RPMI8226 (cell line): ENCODE results near the gene MRAP2.

Source experiments
- DNase-seq: peaks from one replicate; pipeline ENCODE4 v3.0.0-alpha.2; 2015

MRAP2 gene, protein sequence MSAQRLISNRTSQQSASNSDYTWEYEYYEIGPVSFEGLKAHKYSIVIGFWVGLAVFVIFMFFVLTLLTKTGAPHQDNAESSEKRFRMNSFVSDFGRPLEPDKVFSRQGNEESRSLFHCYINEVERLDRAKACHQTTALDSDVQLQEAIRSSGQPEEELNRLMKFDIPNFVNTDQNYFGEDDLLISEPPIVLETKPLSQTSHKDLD

DNA sequence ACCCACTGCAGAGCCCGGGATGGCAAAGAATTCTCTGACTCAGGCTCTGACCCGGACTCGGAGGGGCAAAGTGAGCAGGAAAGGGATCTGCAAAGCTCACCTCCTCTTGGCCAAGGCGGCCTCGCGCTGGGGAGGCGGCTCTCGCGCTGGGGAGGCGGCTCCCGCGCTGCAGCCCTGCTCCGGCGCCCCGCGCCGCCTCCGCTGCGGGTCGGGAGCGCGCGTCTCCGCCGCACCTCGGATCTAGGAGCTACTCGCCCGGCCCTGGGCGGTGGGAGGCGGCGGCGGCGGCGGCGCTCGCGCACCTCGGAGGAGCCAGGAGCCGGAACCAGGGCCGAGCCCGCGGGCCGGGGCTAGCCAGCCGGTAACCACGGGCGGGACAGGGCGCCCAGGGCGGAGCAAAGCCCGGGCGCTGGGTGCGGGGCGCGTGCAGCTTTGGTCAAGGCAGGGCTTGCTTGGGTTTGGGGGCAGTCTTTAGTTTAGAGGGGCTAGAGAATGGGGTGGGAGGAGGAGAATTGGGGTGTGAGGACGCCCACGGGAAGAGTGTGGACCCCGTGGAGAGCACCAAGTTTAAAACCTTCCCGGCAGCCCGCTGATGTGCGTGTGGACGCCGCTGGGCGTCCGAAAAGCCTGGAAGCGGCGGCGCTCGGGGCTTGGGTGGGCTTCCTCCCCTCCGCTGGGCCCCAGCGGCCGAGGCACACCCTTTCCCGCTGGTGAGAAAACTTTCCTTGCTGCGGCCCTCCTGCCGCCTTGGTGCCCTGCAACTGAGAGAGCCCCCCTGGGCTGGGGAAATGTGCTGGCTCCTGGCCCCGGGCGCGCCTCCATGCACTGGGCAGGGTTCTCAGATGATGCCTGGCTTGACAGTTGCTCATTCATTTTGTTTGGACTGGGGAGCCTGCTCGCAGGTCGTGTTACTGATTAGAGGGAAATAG lies at the start of gene MRAP2:
Gene MRAP2, plus strand, starts transcription at position 250 of the 929 bp plus-strand sequence. CDS start 21,547 bp downstream, outside the sequence.
- DNase-seq: no peak

DNA sequence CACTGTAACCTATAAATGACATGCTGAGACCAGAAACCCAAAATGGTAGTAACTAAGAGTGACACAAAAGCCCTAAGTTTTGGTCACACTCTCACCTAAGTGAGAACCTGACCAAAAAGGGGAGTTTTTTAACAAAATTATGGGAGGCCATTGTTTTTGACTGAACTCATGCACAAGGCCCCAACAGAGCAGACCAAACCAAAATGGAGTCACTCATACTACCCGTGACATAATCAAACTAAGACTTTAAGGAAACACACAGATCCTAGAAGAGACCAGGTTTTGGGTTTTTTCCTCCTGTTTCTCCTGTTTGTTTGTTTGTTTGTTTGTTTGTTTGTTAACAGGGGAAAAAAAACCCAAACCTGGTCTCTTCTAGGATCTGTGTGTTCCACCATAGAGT lies 49.2 kb upstream of the MRAP2 start:
- DNase-seq: no peak

DNA sequence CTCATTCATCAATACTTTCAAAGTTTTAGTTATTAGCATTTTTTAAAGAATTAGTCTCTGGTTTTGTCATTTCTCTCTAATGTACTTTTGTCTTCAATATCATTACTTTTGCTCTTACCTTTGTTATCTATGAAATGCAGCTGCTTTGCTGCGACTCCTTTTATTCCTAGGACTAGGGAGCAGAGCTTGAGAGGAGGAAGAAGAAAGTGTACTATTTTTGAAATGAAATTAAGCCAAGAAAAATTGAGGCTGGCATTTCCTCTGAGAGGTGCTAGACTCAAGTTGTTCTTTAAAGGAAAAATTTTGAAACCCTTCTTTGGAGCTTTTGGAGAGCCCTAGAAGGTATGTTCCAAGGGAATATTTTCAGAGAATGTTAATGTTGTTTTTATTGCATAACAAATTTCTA lies 48.3 kb upstream of the MRAP2 start:
- no peak for DNase-seq

DNA sequence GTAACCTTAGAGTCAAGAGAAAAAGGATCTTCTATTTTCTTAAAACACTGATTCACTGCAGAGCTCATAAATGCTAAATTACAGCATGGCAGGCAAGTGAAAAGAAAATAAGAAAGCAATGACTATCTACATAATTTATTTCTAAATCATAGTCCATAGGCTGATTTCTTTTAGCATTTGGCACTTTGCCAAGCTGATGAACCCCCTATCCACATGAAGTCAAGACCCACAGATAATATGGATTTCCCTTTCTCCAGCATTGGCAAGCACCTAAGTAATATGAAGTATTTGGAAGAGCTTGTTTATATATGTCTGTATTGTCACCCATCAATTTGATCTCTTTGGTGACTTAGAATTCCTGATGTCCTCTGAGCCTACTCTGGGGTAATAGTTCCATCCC lies 47.9 kb upstream of the MRAP2 start:
- DNase-seq: no peak

DNA sequence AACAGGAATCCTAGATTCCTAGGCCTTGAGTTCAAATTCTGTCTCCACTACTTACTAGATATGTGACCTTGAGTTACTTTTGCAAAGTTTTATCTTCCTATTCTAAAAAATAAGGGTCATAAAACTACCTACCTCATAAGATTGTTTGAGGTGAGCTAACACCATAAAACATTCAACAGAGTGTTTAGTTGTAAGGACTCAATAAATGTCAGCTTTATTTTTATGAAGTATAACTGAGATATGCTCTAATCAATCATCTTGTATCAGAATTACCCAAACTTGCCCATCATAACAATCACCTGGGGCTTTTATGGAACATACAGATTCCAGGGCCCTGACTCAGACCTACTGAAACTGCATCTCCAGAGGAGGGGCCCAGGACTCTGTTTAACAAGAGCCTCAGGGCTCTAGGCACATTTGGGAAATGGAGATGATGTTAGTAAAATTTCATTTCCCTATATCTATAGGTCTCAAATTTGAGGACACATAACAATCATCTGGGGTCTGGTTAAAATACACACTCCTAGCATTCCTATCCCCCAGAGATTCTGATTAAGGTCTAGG lies 35.5 kb upstream of the MRAP2 start:
- DNase-seq: no peak

DNA sequence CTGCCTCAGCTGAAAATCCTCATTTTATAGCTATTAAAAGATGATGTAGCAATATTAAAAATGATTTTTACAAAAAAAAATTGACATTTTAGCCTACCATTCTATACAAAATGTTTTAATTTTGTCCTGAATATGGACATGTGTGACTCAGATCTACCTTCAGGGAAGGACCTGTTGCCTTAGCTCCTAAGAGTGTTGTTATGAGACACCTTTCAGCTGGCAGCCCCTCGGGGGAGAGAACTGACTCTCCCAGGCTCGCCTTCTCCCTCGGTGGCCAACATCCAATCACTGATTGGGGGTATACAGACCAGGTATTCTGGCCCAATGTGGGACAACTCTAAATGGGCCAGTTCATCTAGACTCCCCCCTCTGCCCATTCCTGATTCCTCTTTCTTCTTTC lies 32.5 kb upstream of the MRAP2 start:
- no peak for DNase-seq

DNA sequence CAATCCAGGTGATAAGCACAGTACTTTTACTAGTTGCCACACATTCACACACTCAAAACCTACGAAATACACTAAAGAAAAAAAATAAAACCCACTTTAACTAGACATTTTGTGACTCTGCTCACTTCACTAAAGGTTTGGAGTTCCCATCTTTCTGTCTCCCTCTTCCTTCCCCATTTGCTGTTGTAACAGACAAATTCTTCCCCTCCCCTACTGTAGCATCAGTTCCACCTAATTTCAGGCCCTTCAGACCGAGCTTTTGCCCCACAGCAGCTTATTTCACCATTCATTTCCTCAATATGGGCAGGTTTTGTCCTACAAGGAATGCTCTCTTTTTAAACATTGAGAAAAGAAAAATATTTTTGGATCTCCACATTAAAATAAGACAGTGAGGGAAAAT lies 31.3 kb upstream of the MRAP2 start:
- DNase-seq: no peak

DNA sequence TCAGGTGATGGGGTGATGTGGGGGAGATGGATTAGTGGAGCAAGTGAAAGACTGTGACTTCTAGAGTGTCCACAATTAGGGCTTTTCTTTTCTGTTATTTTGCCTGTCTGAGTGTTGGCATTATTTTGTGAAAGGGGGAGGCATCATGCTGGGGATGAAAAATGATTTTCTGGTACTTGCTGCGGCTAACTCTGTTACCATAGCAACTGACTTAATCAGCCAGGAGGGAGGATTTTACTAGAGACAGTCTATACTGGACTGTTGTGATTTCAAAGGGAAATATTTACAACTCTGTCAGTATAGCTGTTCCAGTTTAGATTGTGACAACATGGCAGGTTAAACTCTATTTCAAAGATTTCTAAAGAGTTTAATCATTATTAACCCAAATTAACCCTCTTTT lies 30.4 kb upstream of the MRAP2 start:
- no peak for DNase-seq

DNA sequence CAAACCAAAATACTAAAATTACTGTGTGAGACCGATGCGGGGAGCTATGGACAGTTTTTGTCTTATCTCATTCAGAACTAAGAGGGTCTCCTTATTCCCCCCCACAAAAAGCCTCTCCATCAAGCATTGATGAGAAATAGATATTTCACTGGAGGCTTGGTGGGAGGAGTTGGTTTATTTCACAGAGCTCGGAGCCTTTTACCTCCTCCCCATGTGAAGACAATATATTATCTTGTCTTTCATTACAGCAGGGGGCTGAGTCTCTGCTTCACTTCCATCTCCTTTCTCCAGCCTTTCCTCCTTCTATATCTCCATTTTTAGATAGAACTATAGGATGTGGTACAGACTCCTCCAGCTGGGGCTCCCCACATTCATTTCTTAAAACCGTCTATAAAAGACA lies 29.9 kb upstream of the MRAP2 start:
- DNase-seq: no peak

DNA sequence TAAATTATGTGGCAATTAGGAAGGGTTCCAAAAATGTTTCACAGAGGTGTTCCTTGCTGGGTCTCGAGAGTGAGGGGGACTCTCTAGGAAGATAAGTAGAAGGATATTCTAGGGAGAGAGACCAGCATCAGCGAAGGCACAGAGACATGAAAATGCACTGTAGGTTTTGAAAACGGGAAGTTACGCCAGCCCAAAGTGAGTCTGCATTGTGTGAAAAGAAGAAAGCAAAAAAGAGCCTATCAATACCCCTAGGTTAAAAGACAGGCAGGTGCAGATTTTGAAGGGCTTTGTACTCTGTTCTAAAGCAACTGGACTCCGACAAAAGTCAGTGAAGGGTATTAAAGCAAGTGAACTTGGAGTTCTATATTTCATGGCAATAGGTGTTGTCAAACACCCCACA lies 25.7 kb upstream of the MRAP2 start:
- DNase-seq: no peak

DNA sequence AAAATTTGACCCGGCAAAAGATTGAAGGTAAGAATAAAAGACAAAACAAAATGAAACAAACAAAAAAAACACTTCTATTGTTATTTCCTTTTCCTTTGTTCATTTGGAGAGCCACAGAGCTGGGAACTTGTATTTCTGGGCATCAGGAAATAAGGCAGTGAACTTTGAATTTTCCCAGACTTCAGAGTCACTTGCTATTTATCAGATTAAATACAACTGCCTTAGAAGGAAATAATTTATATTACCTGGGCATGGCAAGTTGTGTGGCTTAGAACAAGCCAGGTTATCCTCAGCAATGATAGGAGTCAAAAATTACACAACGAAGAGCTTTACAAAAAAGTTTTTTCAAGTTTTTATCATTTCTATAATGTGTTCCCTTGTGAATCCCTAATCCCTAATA lies 20.2 kb upstream of the MRAP2 start:
- no peak for DNase-seq

DNA sequence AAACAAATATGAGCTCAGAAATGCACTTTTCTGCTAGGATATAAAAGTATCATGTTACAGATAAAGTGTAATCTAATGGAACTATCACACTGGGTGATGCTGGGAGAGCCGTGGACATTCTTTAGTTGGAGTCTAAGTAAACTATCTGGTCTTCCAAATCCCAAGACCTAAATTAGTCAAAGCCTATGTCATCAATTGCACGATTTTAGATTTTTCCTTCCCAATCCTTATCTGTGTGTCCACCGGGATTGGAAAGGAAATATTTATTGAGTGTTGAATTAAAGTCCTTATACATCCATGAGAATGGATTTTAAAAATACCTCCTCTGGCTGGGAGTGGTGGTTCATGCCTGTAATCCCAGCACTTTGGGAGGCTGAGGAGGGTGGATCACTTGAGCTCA lies 19.6 kb upstream of the MRAP2 start:
- DNase-seq: no peak

DNA sequence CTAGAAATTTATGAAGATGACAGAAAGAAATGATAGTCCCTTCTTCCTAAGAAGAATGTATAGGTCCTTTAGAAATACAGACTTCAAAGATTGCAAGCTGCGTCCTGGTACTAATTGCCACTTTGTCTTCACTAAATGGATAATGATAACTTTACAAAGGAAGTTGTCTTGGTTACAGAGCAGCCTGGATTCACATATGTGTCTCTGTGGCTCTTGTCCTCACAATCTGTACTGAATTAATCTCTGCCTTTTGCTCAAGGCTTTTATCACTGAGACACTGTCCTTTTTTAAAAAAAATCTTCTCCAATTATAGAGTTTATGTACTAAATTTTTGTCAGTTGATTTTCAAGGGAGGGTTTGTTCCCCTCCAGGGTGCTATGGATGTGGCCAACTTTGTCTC lies 17.5 kb upstream of the MRAP2 start:
- no peak for DNase-seq

DNA sequence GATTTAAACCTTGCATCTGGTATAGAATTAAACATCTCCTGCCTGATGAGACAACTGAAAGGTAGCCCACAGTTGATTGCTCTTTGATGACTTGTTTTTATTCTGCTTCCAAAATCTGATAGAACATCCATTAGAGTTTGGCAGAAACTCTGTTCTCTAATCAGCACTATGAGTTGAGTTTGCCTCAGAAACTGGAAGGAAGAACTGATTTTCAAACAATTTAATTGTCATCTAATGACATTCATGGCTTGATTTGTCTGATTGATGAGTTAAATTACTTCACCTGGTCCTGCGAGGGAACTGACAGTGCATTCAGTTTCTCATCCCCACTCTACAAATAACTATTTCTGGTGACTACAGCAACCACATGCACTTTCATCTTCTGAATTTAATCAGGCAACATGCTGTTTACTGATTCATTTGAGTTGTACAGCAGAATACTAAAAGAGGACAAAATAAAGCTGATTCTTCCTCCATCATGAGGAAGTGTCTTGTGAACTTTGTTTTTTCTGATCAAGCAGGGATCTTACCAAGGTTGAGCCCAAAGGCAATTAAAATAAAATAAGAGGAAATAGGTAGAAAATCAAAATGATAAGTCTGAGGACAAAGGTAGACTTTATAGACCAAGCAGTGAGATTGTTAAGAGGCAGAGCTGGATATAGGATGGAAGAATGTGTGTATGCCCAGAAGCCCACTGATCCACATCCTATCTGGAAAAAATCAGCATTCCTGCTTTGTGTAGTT lies 15.7 kb upstream of the MRAP2 start:
- DNase-seq: no peak

DNA sequence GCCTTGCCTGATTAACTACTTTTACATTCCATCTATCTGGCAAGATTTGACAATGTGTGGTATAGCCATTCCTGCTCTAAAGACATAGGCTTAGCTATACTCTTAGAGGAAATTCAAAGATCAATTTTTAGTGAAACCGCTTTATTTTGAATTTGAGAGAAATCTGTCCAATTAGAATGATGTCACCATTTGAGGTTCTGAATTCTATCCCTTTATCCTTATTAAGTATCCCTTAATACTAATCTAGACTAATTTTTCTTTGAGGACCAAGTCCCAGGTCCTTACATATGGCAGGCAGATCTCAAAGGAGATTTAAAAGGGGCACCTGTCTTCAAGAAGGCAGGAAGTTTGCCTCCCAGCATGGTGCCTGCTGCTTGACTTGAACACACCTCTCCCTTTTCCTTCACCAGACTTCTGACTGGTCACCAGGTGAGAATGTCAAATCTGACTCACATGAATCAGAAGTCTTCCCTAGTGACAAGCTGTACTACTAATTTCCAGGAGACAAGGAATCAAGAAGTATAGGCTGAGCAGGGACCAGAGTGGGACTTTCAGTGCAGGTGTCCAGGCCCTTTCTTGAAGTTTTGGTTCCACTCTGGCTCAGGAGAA lies 15.0 kb upstream of the MRAP2 start:
- no peak for DNase-seq

DNA sequence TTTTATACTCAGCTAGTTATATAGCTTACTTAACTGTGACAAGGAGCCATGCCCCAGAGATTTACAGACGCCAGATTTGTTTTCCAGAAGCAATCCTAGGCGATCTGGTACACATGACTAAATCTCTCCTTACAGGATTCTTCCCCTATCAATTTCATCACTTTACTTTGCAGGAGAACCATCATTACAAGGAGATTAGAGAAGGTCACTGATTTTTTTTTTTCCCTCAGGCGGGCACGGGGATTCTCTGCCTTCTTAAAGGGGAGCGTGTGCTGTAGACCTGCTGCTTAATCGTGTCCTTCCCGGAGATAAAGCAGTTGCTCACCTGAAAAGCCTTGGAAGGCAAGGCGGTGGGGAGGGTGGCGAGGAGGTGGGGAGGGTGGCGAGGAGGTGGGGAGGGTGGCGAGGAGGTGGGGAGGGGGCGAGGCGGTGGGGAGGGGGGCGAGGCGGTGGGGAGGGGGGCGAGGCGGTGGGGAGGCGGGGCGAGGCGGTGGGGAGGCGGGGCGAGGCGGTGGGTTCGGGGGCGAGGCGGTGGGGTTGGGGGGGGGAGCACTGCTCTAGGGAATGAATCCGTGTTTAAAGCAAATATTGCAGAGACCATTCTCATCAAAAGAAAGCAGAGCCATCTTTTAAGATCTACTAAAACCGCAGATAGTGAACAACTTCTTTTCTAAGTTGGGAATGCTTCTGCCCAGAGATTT lies 14.3 kb upstream of the MRAP2 start:
- DNase-seq: no peak

DNA sequence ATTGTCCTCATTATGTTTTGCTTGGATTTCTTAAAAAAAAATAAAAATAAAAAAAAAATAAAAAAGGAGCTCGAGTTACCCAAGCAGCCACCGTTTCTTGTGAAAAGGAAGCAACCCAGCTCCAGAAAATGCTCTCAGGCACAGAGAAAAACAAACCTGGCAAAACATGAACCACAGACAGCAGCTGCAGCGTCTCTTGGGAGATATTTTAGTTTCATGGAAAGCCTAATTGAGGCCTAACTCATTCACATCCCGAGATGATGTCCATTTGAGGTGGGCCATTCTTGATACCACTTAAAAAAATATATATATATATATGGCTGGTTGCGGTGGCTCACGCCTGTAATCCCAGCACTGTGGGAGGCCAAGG lies 13.7 kb upstream of the MRAP2 start:
- DNase-seq: no peak

DNA sequence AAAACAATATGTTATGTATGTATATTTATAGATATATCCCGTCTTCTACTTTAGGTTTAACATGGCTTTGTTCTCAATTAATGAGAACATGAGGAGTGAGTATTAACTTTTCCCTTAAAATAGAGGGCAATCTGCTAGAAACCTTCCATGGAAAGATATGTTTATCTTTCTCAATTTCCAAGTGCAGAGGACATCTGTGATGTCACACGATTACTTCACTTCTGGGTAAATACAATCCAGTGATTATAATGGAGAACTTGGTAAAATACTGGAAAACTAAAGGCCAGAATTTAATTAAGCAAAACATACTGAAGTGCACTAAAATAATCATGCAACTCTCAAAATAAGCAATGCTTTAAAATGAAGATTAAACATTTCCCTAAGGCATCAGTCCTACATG lies 11.9 kb upstream of the MRAP2 start:
- no peak for DNase-seq

DNA sequence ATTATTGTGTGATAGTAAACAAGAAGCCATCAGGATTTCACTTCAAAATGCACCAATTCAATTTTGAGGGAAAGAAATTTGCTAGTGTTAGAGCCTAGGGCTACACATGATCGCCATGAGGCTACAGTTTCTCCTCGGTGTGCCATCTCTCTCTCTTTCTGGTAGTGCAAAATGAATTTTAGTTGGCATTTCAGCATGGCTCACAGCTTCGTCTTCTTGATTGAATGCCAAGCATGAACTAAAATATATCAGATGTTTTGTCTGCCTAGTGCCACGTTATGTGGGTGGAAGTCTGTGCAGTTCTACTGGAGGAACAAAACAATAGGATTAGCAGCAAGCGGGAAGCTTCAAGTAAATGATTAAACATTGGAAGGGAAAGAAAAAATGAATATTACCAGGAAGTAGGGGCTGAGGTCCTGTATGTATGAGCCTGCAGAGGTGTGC lies 6.8 kb upstream of the MRAP2 start:
- no peak for DNase-seq

DNA sequence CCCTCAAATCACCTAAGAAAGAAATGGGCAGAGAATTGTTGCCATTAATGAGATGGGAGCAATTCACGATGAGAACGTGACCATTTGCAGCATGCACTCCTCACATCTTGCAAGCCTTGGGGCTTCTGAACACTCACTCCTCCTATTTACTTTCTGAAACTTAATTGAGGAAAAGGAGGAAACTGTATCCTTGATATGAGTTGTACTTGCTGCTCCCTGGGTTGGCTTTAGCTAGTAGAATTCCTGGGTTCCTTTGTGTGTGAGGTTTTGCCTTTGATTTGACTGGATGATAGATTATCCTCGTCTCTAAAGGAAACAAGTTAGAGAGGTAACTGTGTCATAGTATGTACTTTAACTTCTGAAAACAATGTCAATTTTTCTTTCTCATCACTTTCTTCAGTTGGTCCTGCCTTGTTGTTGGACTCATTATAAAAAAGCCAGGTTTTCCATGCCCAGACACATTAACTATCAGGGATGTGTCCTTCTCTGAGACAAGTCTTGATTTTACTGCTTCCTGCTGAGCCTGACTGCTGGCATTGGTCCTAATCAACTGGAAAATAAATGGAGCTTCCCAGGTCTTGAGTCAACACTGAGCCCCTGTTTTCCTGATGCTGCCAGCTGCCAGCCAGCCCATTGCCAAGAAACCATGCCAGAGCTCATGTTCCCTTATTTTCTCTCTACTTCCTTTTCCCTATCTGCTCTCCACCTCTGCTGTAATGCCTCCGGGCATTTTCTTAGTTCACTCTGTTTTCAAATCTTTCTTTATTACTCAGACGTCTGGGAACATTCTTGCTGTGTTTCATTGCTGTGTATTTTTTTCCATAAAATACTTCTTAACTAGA lies 6.0 kb upstream of the MRAP2 start:
- no peak for DNase-seq

DNA sequence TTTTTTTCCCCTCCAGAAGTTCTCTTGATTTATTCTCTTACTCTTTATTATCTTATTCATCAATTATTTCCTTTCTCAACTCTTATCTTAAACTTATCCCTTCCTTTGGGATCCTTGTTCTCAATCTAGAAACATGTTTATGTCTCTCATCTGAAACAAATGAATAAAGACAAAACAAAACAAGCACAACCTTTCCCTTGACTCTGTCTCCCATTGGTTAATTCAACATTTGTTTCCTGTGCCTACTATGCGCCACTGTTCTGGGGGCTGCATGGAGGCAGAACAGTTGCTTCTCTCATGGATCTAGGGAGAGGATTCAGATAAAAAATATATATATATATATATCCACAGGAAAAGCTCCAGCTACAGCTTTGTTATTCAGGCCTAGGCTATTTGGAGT lies 5.2 kb upstream of the MRAP2 start:
- DNase-seq: no peak
